Urinary bladder (tissue), 4 donors: ENCODE data around the gene ASPM. TPM values are rescaled to one million over a fixed set of nuclear protein-coding genes. Genes with fewer than 3 reads are reported as not detected.

ENCODE experiments used
- DNase-seq: peaks from one replicate; pipeline ENCODE4 v3.0.0-alpha.2; 2015; ENCODE audit errors: extremely low spot score
- H3K27ac ChIP-seq: one replicate; pipeline ENCODE4 v1.5.1; 2013; ENCODE audit warnings: low read depth, mild to moderate bottlenecking, moderate library complexity
- H3K36me3 ChIP-seq: one replicate; pipeline ENCODE4 v1.6.1; 2013; ENCODE audit warnings: mild to moderate bottlenecking, moderate library complexity; ENCODE audit not compliant: insufficient read depth
- H3K4me1 ChIP-seq: one replicate; pipeline ENCODE4 v1.6.1; 2013; ENCODE audit warnings: mild to moderate bottlenecking, moderate library complexity; ENCODE audit not compliant: insufficient read depth
- H3K4me3 ChIP-seq: one replicate; pipeline ENCODE4 v1.5.1; 2013; ENCODE audit warnings: low read depth, low read length
- WGBS: extraction: QIAGEN DNeasy Blood & Tissue Kit; methylation state at CpG from one replicate; pipeline ENCODE4 v1.1.7; 2013; 5-methylcytosine and 5-hydroxymethylcytosine counted together
- polyA plus RNA-seq: library from polyadenylated mRNA; stranded (reverse); fragments of 200-250 nt; gene quantifications from one replicate; pipeline ENCODE4 v1.2.3, GENCODE V29; 2013
- total RNA-seq: library from RNA; depleted of rRNA; stranded (reverse); fragments of >200 nt; gene quantifications from one replicate; pipeline ENCODE4 v1.2.3, GENCODE V29; 2014
- donor health status: healthy with polysubstance abuse.
- donor health status: healthy.

The ASPM gene
- total RNA-seq (48.5 TPM), polyA plus RNA-seq (0.11 TPM)

DNA sequence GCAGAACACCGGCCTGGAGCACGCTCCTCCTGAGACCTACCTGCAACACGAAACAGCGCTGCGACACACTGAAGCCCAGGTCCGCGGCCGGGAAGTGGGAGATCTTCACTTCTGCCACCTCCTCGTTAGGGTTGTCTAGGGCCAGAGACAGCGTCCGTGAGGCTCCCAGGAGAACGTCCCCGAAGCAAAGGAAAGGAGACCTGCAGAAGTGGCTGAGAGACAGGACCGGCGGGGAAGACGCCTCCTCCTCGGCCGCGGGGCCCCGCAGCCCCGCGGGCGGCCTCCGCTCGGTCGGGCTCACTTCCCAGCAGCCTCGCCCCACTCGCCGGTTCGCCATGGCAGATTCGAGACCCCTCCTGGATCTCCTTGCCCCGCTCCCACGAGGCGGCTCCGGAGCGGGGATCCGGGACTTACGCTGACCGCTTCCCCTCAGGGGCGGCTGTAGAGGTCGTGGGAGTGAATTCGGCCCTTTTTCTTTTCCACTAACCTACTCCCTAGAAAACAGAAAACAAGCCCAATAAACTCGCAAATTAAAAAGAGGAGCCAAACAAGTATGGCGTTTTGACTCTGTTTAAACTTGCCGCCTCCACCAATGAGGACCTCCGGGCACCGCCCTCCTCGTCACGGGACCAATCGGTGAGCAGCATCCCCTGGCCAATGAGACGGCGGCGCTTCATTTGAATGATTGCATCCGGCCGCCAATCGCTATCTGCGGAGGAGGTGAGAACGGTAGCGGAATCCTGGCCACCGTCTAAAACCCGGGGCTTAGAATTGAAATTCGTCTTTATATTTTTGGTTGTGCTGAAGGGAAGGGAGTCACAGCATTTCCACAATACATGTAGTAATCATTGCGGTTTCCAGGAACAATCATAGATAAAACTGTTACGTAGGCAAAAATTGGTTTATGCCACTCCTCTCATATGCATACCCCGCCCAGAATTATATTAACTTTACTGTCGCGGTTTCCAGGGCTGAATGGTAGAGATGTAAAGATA lies at the start of gene ASPM:
ASPM (minus strand) TSS at position 569 of the 995 bp plus-strand sequence; CDS start at position 337, 232 bp downstream.
- Histone ChIP-seq H3K4me3 (peak within 1 kb of the TSS; percentile 75), H3K4me1 (no peaks in the 10 kb centered on the region), H3K36me3 (no peaks in the 10 kb centered on the region), H3K27ac (peak within 1 kb of the TSS; percentile 2)
- DNase-seq, result peak; percentile 87
- under 1% methylated on average over 67 of the region's 67 CpGs for WGBS

- DNase-seq, result no peak
- H3K27ac ChIP-seq, result no peak overlapping the region
- no peaks in the 10 kb centered on the region for H3K36me3 ChIP-seq
- H3K4me1 ChIP-seq, result no peaks in the 10 kb centered on the region
- no peak overlapping the region for H3K4me3 ChIP-seq
Observed at GRCh38 chr1:197195100-197195499, 48.6 kb upstream of the ASPM start.

DNA sequence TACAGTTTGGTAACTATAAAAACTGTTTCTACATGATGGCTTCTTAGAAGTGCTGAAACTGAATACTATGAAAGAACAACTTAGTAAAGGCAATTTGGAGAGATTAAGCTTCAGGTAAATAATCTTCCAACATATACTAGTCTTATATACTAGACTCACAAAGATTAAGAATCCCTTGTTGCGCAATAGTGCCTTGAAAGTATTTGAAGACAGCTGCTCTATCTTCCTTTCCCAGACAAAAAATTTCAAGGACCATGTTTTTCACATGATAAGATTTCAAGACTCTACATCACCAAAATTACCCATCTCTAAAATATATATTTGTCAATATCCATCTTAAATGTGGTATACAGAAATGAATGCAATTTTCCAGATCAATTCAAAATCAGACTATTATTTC lies 37.7 kb upstream of the ASPM start:
- Histone ChIP-seq H3K4me1 (no peaks in the 10 kb centered on the region), H3K27ac (no peak overlapping the region), H3K36me3 (peaks cover 6% of the 10 kb centered on the region), H3K4me3 (no peak overlapping the region)
- 99% methylated on average over 1 of the region's 1 CpG for WGBS
- no peak for DNase-seq

DNA sequence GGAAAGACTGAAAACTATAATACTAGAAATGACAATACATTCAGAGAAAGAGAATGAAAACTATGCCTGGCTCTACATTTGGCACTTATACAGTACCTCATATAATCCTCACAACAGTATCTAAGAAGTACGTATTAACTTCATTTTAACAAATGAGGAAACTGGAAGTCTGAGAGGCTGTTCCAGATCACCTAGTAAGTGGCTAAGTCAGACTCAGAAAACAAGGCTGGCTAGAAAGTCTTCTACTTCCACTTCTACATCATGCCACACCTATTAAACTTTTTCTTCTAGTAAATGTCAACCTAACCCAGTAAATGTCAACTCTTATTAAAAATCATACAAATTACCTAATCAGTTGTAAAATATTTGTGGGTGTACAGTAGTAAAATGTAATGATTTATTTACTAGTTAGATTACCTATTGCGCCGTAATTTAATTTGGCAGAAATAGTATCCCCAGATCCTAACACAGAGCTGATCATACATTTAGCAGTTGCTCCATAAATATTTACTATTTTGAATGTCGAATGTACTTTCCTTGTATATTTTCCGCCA lies 36.8 kb upstream of the ASPM start:
- 53% methylated on average over 5 of the region's 5 CpGs for WGBS
- H3K4me3 ChIP-seq, result no peak overlapping the region
- H3K27ac ChIP-seq, result no peak overlapping the region
- no peak for DNase-seq
- peaks cover 6% of the 10 kb centered on the region for H3K36me3 ChIP-seq
- H3K4me1 ChIP-seq, result no peaks in the 10 kb centered on the region

DNA sequence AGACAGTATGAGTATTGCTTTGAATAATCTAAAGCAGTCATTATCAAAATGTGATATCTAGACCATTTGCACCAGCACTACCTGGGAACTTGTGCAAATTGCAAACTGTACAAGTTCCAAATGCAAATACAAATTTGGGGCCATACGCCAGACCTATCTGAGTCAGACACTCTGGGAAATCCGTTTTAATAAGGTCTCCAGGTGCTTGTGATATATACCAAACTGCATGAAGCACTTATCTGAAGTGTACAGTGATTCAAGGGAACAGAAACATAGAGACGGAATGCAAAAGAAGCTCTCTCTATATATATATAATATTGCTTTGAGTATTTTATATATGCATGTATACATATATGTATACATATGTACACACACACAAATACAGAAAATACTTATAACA lies 36.2 kb upstream of the ASPM start:
- Histone ChIP-seq H3K36me3 (peaks cover 3% of the 10 kb centered on the region), H3K4me1 (no peaks in the 10 kb centered on the region), H3K4me3 (no peak overlapping the region), H3K27ac (no peak overlapping the region)
- DNase-seq, result no peak
- WGBS, result 76% methylated on average over 3 of the region's 3 CpGs

DNA sequence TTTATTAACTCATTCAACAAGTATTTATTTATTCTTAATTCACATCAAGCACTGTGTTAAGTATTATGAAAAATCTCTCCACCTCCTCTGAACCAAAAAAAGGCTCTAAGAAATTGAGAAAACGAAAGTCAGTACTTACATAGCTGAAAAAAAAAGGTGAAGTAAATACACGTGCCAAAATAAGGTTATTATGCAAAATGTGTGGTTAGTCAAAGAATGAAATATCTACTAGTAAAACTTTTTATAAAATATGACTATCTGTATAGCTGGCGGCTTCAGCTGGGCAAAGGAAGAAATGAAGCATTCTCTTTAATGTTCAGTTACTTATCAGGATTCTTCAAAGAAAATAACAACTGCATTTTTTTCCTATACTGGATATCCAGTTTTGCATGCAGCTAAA lies 35.5 kb upstream of the ASPM start:
- no peak for DNase-seq
- WGBS, result 78% methylated on average over 3 of the region's 3 CpGs
- no peak overlapping the region for H3K4me3 ChIP-seq
- no peaks in the 10 kb centered on the region for H3K4me1 ChIP-seq
- H3K27ac ChIP-seq, result no peak overlapping the region
- H3K36me3 ChIP-seq, result peaks cover 2% of the 10 kb centered on the region

DNA sequence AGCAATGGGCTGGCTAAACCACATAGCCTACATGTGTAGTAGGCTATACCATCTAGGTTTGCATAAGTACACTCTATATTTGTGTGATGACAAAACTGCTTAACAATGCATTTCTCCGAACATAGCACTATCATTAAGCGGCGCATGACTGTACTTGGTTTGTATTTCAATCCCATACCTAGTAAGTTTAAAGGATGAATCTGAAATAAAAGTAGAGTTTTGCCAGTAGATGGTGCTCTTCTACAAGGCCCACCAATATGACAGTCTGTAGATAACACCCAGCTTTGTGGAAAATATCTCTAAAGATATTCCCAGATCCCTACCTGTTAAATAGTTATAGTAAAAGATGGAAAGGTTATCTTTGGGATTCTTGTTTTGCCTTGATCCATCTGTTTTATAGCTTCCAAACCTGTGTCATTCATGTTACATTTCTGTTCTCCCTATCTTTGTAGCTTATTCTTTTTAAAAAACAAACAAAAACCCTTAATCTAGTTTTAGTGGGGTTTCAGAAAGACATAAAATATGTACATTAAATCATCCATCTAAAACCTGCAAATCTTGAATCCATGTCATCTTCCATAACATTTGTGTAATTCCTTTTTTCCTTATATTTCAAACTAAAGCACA lies 33.9 kb upstream of the ASPM start:
- DNase-seq, result no peak
- Histone ChIP-seq H3K36me3 (peaks cover under 1% of the 10 kb centered on the region), H3K27ac (no peak overlapping the region), H3K4me1 (no peaks in the 10 kb centered on the region), H3K4me3 (no peak overlapping the region)
- 59% methylated on average over 3 of the region's 3 CpGs for WGBS

- Histone ChIP-seq H3K36me3 (no peaks in the 10 kb centered on the region), H3K27ac (no peak overlapping the region)
- 75% methylated on average over 1 of the region's 1 CpG for WGBS
Observed at GRCh38 chr1:197178998-197179397, 32.5 kb upstream of the ASPM start.

GRCh38 chr1:197174818-197175217 lies 28.3 kb upstream of the ASPM start:
- DNase-seq, result no peak
- no peaks in the 10 kb centered on the region for H3K4me1 ChIP-seq
- H3K36me3 ChIP-seq, result no peaks in the 10 kb centered on the region
- 88% methylated on average over 2 of the region's 2 CpGs for WGBS
- H3K27ac ChIP-seq, result no peak overlapping the region
- no peak overlapping the region for H3K4me3 ChIP-seq

More at GRCh38 chr1:197178998-197179397, 32.5 kb upstream of the ASPM start:
- Histone ChIP-seq H3K4me3 (no peak overlapping the region), H3K4me1 (no peaks in the 10 kb centered on the region)
- no peak for DNase-seq

GRCh38 chr1:197173571-197174507 lies 27.4 kb upstream of the ASPM start:
- Histone ChIP-seq H3K4me3 (no peak overlapping the region), H3K27ac (no peak overlapping the region), H3K4me1 (no peaks in the 10 kb centered on the region), H3K36me3 (no peaks in the 10 kb centered on the region)
- DNase-seq, result no peak
- 72% methylated on average over 5 of the region's 5 CpGs for WGBS

- 21% methylated on average over 2 of the region's 2 CpGs for WGBS
- Histone ChIP-seq H3K36me3 (no peaks in the 10 kb centered on the region), H3K27ac (no peak overlapping the region), H3K4me1 (no peaks in the 10 kb centered on the region), H3K4me3 (no peak overlapping the region)
- DNase-seq, result no peak
Observed at GRCh38 chr1:197171531-197171930, 25.1 kb upstream of the ASPM start.

DNA sequence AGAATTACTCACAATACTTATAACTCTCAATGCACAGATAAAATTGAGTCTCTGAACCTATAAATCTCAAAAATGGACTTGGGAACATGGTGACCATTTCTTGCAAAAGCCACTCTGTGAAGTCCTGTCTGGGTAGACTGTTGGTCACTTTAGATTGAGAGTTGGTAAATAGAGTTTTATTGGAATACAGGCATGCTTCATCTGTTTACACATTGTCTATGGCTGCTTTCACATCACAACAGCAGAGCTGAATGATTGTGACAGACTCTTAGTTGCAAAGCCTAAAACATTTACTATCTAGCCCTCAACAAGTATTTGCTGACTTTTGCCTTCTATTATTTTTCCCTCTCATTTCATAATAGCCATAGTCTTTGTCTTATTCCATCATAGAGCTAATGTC lies 24.1 kb upstream of the ASPM start:
- Histone ChIP-seq H3K27ac (no peak overlapping the region), H3K4me1 (no peaks in the 10 kb centered on the region), H3K4me3 (no peak overlapping the region), H3K36me3 (no peaks in the 10 kb centered on the region)
- no peak for DNase-seq

- no peak overlapping the region for H3K27ac ChIP-seq
- 94% methylated on average over 7 of the region's 7 CpGs for WGBS
- no peak for DNase-seq
- no peaks in the 10 kb centered on the region for H3K4me1 ChIP-seq
- no peak overlapping the region for H3K4me3 ChIP-seq
- H3K36me3 ChIP-seq, result peaks cover 4% of the 10 kb centered on the region
Observed at GRCh38 chr1:197159461-197159860, 13.0 kb upstream of the ASPM start.
